ENCODE measurements around the gene KTN1.

The KTN1 gene

GRCh38 chr14:55721353-55721752 lies 141.3 kb downstream of the KTN1 start:
- FAIRE-seq, result no peak

GRCh38 chr14:55722054-55722453 lies 142.0 kb downstream of the KTN1 start:
- FAIRE-seq, result no peak

- no peak for FAIRE-seq
These were observed 144.7 kb downstream of the KTN1 start for GRCh38 chr14:55724736-55725135.

- no peak for FAIRE-seq
These were observed 150.7 kb downstream of the KTN1 start for GRCh38 chr14:55730592-55731310.

- FAIRE-seq, result no peak
These were observed 151.4 kb downstream of the KTN1 start for GRCh38 chr14:55731311-55731872.

GRCh38 chr14:55731881-55732498 lies 152.0 kb downstream of the KTN1 start:
- FAIRE-seq, result peak; percentile 13

- FAIRE-seq, result no peak
These were observed 153.6 kb downstream of the KTN1 start for GRCh38 chr14:55733599-55733998.
